ENCODE data around the gene CBFB.

DNA sequence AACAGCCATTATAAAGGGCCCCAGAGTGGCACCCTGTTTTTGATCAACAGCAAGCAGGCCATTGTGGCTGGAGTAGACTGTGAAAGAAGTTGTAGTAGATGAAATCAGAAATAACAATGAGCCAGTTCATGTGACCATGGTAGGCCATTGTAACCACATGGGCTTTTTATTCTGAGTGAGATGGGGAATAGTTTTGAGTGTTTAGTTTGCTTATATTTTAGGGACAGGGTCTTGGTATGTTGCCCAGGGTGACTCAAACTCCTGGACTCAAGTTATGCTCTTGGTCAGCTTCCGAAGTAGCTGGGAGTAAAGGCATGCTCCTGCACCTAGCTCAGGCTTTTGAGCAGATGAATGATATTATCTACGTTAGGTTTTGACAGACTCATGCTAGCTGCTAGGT, 12.0 kb downstream of the CBFB start:
- TF ChIP-seq, protein P1, sequence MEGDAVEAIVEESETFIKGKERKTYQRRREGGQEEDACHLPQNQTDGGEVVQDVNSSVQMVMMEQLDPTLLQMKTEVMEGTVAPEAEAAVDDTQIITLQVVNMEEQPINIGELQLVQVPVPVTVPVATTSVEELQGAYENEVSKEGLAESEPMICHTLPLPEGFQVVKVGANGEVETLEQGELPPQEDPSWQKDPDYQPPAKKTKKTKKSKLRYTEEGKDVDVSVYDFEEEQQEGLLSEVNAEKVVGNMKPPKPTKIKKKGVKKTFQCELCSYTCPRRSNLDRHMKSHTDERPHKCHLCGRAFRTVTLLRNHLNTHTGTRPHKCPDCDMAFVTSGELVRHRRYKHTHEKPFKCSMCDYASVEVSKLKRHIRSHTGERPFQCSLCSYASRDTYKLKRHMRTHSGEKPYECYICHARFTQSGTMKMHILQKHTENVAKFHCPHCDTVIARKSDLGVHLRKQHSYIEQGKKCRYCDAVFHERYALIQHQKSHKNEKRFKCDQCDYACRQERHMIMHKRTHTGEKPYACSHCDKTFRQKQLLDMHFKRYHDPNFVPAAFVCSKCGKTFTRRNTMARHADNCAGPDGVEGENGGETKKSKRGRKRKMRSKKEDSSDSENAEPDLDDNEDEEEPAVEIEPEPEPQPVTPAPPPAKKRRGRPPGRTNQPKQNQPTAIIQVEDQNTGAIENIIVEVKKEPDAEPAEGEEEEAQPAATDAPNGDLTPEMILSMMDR (conservative IDR thresholded peaks at IDR 0.05 in 1 of 2, IDR thresholded peaks at IDR 0.05 in 1 of 2; ENCODE audit: extremely low read depth in 1 of 2, insufficient read depth in 1 of 2, low read depth in 1 of 2, low read length in 2 of 2) = no peak
- no peak for TF ChIP-seq EZH2 (IDR thresholded peaks at IDR 0.05; ENCODE audit: borderline replicate concordance, low read length)

Data from mammary epithelial cell (primary cell).